IMR-90 (cell line): ENCODE measurements around the gene CTDSP2. TPM values are rescaled to one million over a fixed set of nuclear protein-coding genes. Genes with fewer than 3 reads are reported as not detected.
"Not testable (repeated sequence)": the region's sequence is repeated elsewhere in the genome, so short reads cannot be mapped to it uniquely, and the experiment has no call there.

ENCODE experiments used
- ATAC-seq: fragments of 200-7000 bp; cut with Tn5 transposase; 2 replicates; pipeline ENCODE4 v1.9.1; 2020; ENCODE audit warnings: low read depth, mild to moderate bottlenecking, moderate library complexity
- BruUV-seq: library from RNA; stranded (reverse); fragments of 400-500 nt; replicated peaks from 2 replicates; lab custom pipeline; 2021; lab: Mats Ljungman, UMichigan
- CTCF ChIA-PET: fragments of 300-600 bp; formaldehyde crosslinking; extraction: SDS; loops from one replicate; lab custom pipeline; 2021; ENCODE audit warnings: antibody characterized with exemption; lab: Yijun Ruan, JAX
- POLR2A ChIA-PET: fragments of 300-600 bp; sonication (Branson Sonifier 250); formaldehyde crosslinking; loops from one replicate; lab custom pipeline; 2022; ENCODE audit warnings: antibody characterized with exemption; ENCODE audit not compliant: unreplicated experiment; lab: Charles Lee
- DNase-seq: peaks from one replicate; pipeline ENCODE4 v3.0.0; 2013
- H2AFZ ChIP-seq: replicated peaks from 2 replicates; pipeline ENCODE3; 2013; ENCODE audit warnings: low read length, mild to moderate bottlenecking; ENCODE audit not compliant: poor library complexity
- H2AK5ac ChIP-seq: 2 replicates; pipeline ENCODE4 v1.6.1; 2013; ENCODE audit warnings: low read depth, low read length, inconsistent platforms
- H2AK9ac ChIP-seq: replicated peaks from 2 replicates; pipeline ENCODE3; 2013; ENCODE audit warnings: mild to moderate bottlenecking, low read depth, low read length, moderate library complexity; ENCODE audit not compliant: poor library complexity
- H2BK120ac ChIP-seq: 2 replicates; pipeline ENCODE4 v1.6.1; 2013; ENCODE audit warnings: low read depth, low read length, inconsistent platforms
- H2BK15ac ChIP-seq: 3 replicates; pipeline ENCODE4 v1.6.1; 2013; ENCODE audit warnings: low read depth, low read length, inconsistent platforms
- H2BK20ac ChIP-seq: 2 replicates; pipeline ENCODE4 v1.6.1; 2013; ENCODE audit warnings: low read depth, mild to moderate bottlenecking, inconsistent platforms, low read length, moderate library complexity
- H2BK5ac ChIP-seq: 2 replicates; pipeline ENCODE4 v1.6.1; 2013; ENCODE audit warnings: mild to moderate bottlenecking, low read depth, low read length, inconsistent platforms; ENCODE audit not compliant: poor library complexity, severe bottlenecking
- H3K14ac ChIP-seq: replicated peaks from 2 replicates; pipeline ENCODE4 v1.6.1; 2013; ENCODE audit warnings: low read depth, low read length, inconsistent platforms
- H3K18ac ChIP-seq: 2 replicates; pipeline ENCODE4 v1.6.1; 2013; ENCODE audit warnings: low read depth, low read length, control low read depth
- H3K23ac ChIP-seq: 2 replicates; pipeline ENCODE4 v1.6.1; 2013; ENCODE audit warnings: low read depth, low read length, inconsistent platforms
- H3K27ac ChIP-seq: 2 replicates; pipeline ENCODE4 v1.5.1; 2013; ENCODE audit warnings: mild to moderate bottlenecking, control low read depth, low read length; ENCODE audit not compliant: insufficient read depth
- H3K27me3 ChIP-seq: 2 replicates; pipeline ENCODE4 v1.6.1; 2013; ENCODE audit warnings: low read length; ENCODE audit not compliant: control insufficient read depth, insufficient read depth
- H3K36me3 ChIP-seq: 2 replicates; pipeline ENCODE4 v1.6.1; 2013; ENCODE audit warnings: low read length, mixed read lengths; ENCODE audit not compliant: control insufficient read depth, insufficient read depth
- H3K4ac ChIP-seq: 2 replicates; pipeline ENCODE4 v1.6.1; 2013; ENCODE audit warnings: low read depth, low read length, inconsistent platforms
- H3K4me1 ChIP-seq: 2 replicates; pipeline ENCODE4 v1.6.1; 2013; ENCODE audit warnings: low read length, mixed read lengths; ENCODE audit not compliant: control insufficient read depth, insufficient read depth
- H3K4me2 ChIP-seq: 2 replicates; pipeline ENCODE4 v1.6.1; 2013; ENCODE audit warnings: low read depth, mild to moderate bottlenecking, control low read depth, low read length, moderate library complexity
- H3K4me3 ChIP-seq: 2 replicates; pipeline ENCODE4 v1.5.1; 2013; ENCODE audit warnings: low read depth, mild to moderate bottlenecking, control low read depth, low read length, moderate library complexity; ENCODE audit not compliant: insufficient read depth
- H3K56ac ChIP-seq: 2 replicates; pipeline ENCODE4 v1.6.1; 2013; ENCODE audit warnings: low read length, inconsistent platforms; ENCODE audit not compliant: insufficient read depth; ENCODE audit errors: extremely low read depth
- H3K79me1 ChIP-seq, 2 experiments: 2 replicates each; pipeline ENCODE4 v1.6.1; 2013; ENCODE audit warnings: low read length in 2 of 2, inconsistent platforms in 1 of 2, low read depth in 1 of 2
- H3K9ac ChIP-seq: 2 replicates; pipeline ENCODE4 v1.6.1; 2013; ENCODE audit warnings: low read depth, low read length, control low read depth
- H3K9me1 ChIP-seq: 2 replicates; pipeline ENCODE4 v1.6.1; 2013; ENCODE audit warnings: low read length, inconsistent platforms; ENCODE audit not compliant: insufficient read depth
- H3K9me3 ChIP-seq: 2 replicates; pipeline ENCODE4 v1.6.1; 2013; ENCODE audit warnings: low read length; ENCODE audit not compliant: control insufficient read depth, insufficient read depth
- H4K20me1 ChIP-seq: 2 replicates; pipeline ENCODE4 v1.6.1; 2013; ENCODE audit warnings: low read length, inconsistent platforms; ENCODE audit not compliant: insufficient read depth
- H4K5ac ChIP-seq: 2 replicates; pipeline ENCODE4 v1.6.1; 2013; ENCODE audit warnings: mild to moderate bottlenecking, low read depth, low read length, control low read depth
- H4K8ac ChIP-seq, 2 experiments: 2 replicates each; pipeline ENCODE4 v1.6.1; 2013; ENCODE audit warnings: low read depth in 2 of 2, low read length in 2 of 2, control low read depth in 1 of 2, inconsistent platforms in 1 of 2
- H4K91ac ChIP-seq: 2 replicates; pipeline ENCODE4 v1.6.1; 2013; ENCODE audit warnings: low read depth, low read length, inconsistent platforms; ENCODE audit not compliant: insufficient read depth
- WGBS, 2 experiments: methylation state at CpG; one replicate each; pipeline versions ENCODE4 v1.1.5 to v1.1.7; 2013; ENCODE audit warnings: missing lambda C conversion rate in 2 of 2; ENCODE audit not compliant: insufficient read length in 1 of 2; ENCODE audit errors: extremely low coverage in 2 of 2; 5-methylcytosine and 5-hydroxymethylcytosine counted together
- dilution Hi-C: fragments of 300-500 bp; cut with HindIII; formaldehyde crosslinking; loops from one replicate; pipeline ENCODE4 v1.14.3; 2018; ENCODE audit warnings: low sequenced_read_pairs; ENCODE audit not compliant: unreplicated experiment
- in situ Hi-C: fragments of 300-500 bp; cut with MboI; formaldehyde crosslinking; loops from 3 replicates; pipeline ENCODE4 v1.14.3; 2019; ENCODE audit warnings: low sequenced_read_pairs, inconsistent platforms, mixed read lengths
- intact Hi-C: fragments of 100-400 bp; cut with micrococcal nuclease; formaldehyde crosslinking; loops from 2 replicates; pipeline ENCODE4 v1.10.0; 2022
- polyA plus RNA-seq, 3 experiments: library from polyadenylated mRNA; depleted of rRNA; stranded (reverse); fragments of >200 nt; gene quantifications; 2 replicates each; pipeline ENCODE4 v1.2.3, GENCODE V29; 2012; ENCODE audit warnings: low replicate concordance in 1 of 3
- total RNA-seq: library from RNA; depleted of rRNA; stranded (reverse); fragments of >200 nt; gene quantifications from 2 replicates; pipeline ENCODE4 v1.2.3, GENCODE V29; 2012

The CTDSP2 gene
- total and polyA plus RNA-seq, 2 of the 4 experiments (the other 2 are of a cell fraction) = 114 to 156 TPM

DNA sequence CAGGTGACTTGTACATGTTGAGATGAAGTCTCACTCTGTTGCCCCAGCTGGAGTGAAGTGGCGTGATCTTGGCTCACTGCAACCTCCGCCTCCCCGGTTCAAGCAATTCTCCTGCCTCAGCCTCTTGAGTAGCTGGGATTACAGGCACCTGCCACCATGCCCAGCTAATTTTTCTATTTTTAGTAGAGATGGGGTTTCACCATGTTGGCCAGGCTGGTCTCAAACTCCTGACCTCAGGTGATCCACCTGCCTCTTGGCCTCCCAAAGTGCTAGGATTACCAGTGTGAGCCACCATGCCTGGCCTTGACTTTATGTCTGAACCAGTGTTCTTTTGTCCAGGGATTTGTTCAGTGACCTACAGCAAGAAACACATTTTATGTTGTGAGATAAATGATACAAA lies 2.9 kb upstream of the CTDSP2 start:
- ATAC-seq = not testable (repeated sequence)
- in situ Hi-C loops = loop anchor here (10.0 kb wide), 1 partner anchor 45 kb away; no protein-coding TSS in a partner anchor

More for the DNA sequence above, 2.9 kb upstream of the CTDSP2 start:
- H3K9me1 ChIP-seq, H2BK120ac ChIP-seq, H4K8ac ChIP-seq, H3K79me1 ChIP-seq, H3K27ac ChIP-seq, dilution Hi-C loops, H3K14ac ChIP-seq, H2BK5ac ChIP-seq, H3K4ac ChIP-seq, intact Hi-C loops, H2BK15ac ChIP-seq, H2AK9ac ChIP-seq, H3K18ac ChIP-seq, DNase-seq, H3K4me3 ChIP-seq, H3K36me3 ChIP-seq, H2AK5ac ChIP-seq, H3K9ac ChIP-seq, H2BK20ac ChIP-seq, POLR2A ChIA-PET, H3K23ac ChIP-seq, H3K56ac ChIP-seq, H3K9me3 ChIP-seq, H2AFZ ChIP-seq, H3K4me1 ChIP-seq, H3K27me3 ChIP-seq, H4K91ac ChIP-seq, H3K4me2 ChIP-seq, BruUV-seq, CTCF ChIA-PET, H4K5ac ChIP-seq: not testable (repeated sequence)
- H4K20me1 ChIP-seq = peaks cover 14% of the 10 kb centered on the region
- WGBS, 2 experiments = no CpG with 5 or more reads among the region's 3 CpGs
